H1 (cell line): ENCODE measurements around the gene DNAI2. TPM values are rescaled to one million over a fixed set of nuclear protein-coding genes. Genes with fewer than 3 reads are reported as not detected.
A peak's percentile ranks its signal among the peaks of the same experiment; 100 is the strongest.

ENCODE experiments used
- CTCF ChIA-PET: fragments of 300-600 bp; sonication (Branson Sonifier 250); formaldehyde crosslinking; loops from one replicate; lab custom pipeline; 2021; ENCODE audit not compliant: partially characterized antibody; lab: Charles Lee
- POLR2A ChIA-PET: fragments of 300-600 bp; sonication (Branson Sonifier 250); formaldehyde crosslinking; loops from one replicate; lab custom pipeline; 2021; ENCODE audit warnings: inconsistent platforms; ENCODE audit not compliant: partially characterized antibody; lab: Charles Lee
- DNase-seq, 2 experiments: peaks; one replicate each; pipeline versions ENCODE4 v3.0.0 to v3.0.0-alpha.2; 2010 to 2022; ENCODE audit warnings: low spot score in 2 of 2, low read depth in 1 of 2, mixed read lengths in 1 of 2
- FAIRE-seq: peaks from 2 replicates; lab custom pipeline; 2011; peaks lifted over from hg19 to GRCh38; lab: Jason Lieb, UNC
- H2AFZ ChIP-seq: 2 replicates; pipeline ENCODE4 v1.8.1; 2012; ENCODE audit warnings: low read length, inconsistent platforms
- H2AK5ac ChIP-seq: 2 replicates; pipeline ENCODE4 v1.6.1; 2013; ENCODE audit warnings: low read depth, low read length
- H2BK120ac ChIP-seq: replicated peaks from 2 replicates; pipeline ENCODE3; 2013; ENCODE audit warnings: low read depth, low read length, inconsistent platforms
- H2BK12ac ChIP-seq: 2 replicates; pipeline ENCODE4 v1.6.1; 2013; ENCODE audit warnings: low read depth, low read length
- H2BK15ac ChIP-seq: 2 replicates; pipeline ENCODE4 v1.6.1; 2013; ENCODE audit warnings: low read length
- H2BK20ac ChIP-seq: 2 replicates; pipeline ENCODE4 v1.6.1; 2013; ENCODE audit warnings: low read length
- H2BK5ac ChIP-seq: 2 replicates; pipeline ENCODE4 v1.6.1; 2013; ENCODE audit warnings: low read depth, low read length
- H3K14ac ChIP-seq: 2 replicates; pipeline ENCODE4 v1.6.1; 2013; ENCODE audit warnings: inconsistent platforms; ENCODE audit not compliant: insufficient read length
- H3K18ac ChIP-seq: 2 replicates; pipeline ENCODE4 v1.6.1; 2013; ENCODE audit warnings: low read length; ENCODE audit errors: extremely low read depth
- H3K23ac ChIP-seq: 2 replicates; pipeline ENCODE4 v1.6.1; 2013; ENCODE audit warnings: inconsistent platforms; ENCODE audit not compliant: insufficient read length
- H3K23me2 ChIP-seq: 2 replicates; pipeline ENCODE4 v1.6.1; 2013; ENCODE audit warnings: low read depth, low read length
- H3K27ac ChIP-seq: 2 replicates; pipeline ENCODE4 v1.6.1; 2011; ENCODE audit warnings: low read depth, low read length, inconsistent platforms
- H3K27me3 ChIP-seq, 4 experiments: replicated peaks in 1 of 4; 1 replicate in 1 of 4; 2 replicates in 3 of 4; pipeline versions ENCODE4 v1.6.1 to v1.8.1; 2011 to 2013; ENCODE audit warnings: low read length in 3 of 4, mild to moderate bottlenecking in 3 of 4, inconsistent platforms in 2 of 4, mixed read lengths in 2 of 4, moderate library complexity in 1 of 4; ENCODE audit not compliant: control insufficient read depth in 3 of 4, insufficient read depth in 3 of 4; ENCODE audit errors: extremely low read depth in 1 of 4
- H3K36me3 ChIP-seq, 4 experiments: 2 replicates each; pipeline versions ENCODE4 v1.6.1 to v1.8.1; 2011 to 2013; ENCODE audit warnings: mild to moderate bottlenecking in 4 of 4, low read length in 3 of 4, moderate library complexity in 2 of 4, control low read depth in 1 of 4, inconsistent platforms in 1 of 4; ENCODE audit not compliant: insufficient read depth in 4 of 4, control insufficient read depth in 2 of 4
- H3K4ac ChIP-seq: replicated peaks from 2 replicates; pipeline ENCODE3; 2013; ENCODE audit warnings: low read length, low read depth, mixed read lengths, inconsistent platforms; ENCODE audit not compliant: insufficient read length
- H3K4me1 ChIP-seq, 4 experiments: replicated peaks in 1 of 4; 1 replicate in 1 of 4; 2 replicates in 3 of 4; pipeline versions ENCODE4 v1.6.1 to v1.8.1; 2011 to 2013; ENCODE audit warnings: low read length in 3 of 4, inconsistent platforms in 2 of 4, mixed read lengths in 1 of 4; ENCODE audit not compliant: insufficient read depth in 4 of 4, control insufficient read depth in 3 of 4
- H3K4me2 ChIP-seq, 2 experiments: 2 replicates each; pipeline versions ENCODE4 v1.6.1 to v1.8.1; 2011 to 2013; ENCODE audit warnings: low read depth in 2 of 2, low read length in 2 of 2, control low read depth in 1 of 2, inconsistent platforms in 1 of 2, mild to moderate bottlenecking in 1 of 2; ENCODE audit not compliant: insufficient read depth in 1 of 2
- H3K4me3 ChIP-seq, 4 experiments: fragments of 200-600, 300-600 bp in 1 of 4; sonication (generic), shearing (Covaris generic), sonication (Bioruptor Twin) in 1 of 4; 2 replicates each; pipeline versions ENCODE4 v1.5.1 to v1.8.1; 2011 to 2016; ENCODE audit warnings: low read length in 4 of 4, low read depth in 3 of 4, control low read depth in 2 of 4, inconsistent platforms in 2 of 4, mild to moderate bottlenecking in 2 of 4, mixed read lengths in 1 of 4, moderate library complexity in 1 of 4; ENCODE audit not compliant: insufficient read depth in 2 of 4; ENCODE audit errors: extremely low read depth in 1 of 4
- H3K56ac ChIP-seq: replicated peaks from 2 replicates; pipeline ENCODE3; 2013; ENCODE audit warnings: low read depth, mild to moderate bottlenecking, mixed read lengths, low read length, inconsistent platforms; ENCODE audit not compliant: insufficient read length
- H3K79me1 ChIP-seq: 2 replicates; pipeline ENCODE4 v1.6.1; 2013; ENCODE audit warnings: low read depth, low read length, control low read depth
- H3K79me2 ChIP-seq, 2 experiments: 2 replicates each; pipeline versions ENCODE4 v1.6.1 to v1.8.1; 2012 to 2013; ENCODE audit warnings: low read length in 2 of 2, mild to moderate bottlenecking in 2 of 2, inconsistent platforms in 1 of 2; ENCODE audit not compliant: insufficient read depth in 2 of 2, control insufficient read depth in 1 of 2
- H3K9ac ChIP-seq, 4 experiments: replicated peaks in 1 of 4; 1 replicate in 1 of 4; 2 replicates in 3 of 4; pipeline versions ENCODE4 v1.6.1 to v1.8.1; 2011 to 2013; ENCODE audit warnings: low read depth in 3 of 4, low read length in 3 of 4, control low read depth in 2 of 4, mild to moderate bottlenecking in 2 of 4, moderate library complexity in 2 of 4, inconsistent platforms in 1 of 4; ENCODE audit errors: extremely low read depth in 1 of 4
- H3K9me3 ChIP-seq, 2 experiments: 2 replicates each; pipeline versions ENCODE4 v1.6.1 to v1.8.1; 2012 to 2013; ENCODE audit warnings: mild to moderate bottlenecking in 2 of 2, moderate library complexity in 2 of 2, control low read depth in 1 of 2, inconsistent platforms in 1 of 2, low read depth in 1 of 2, low read length in 1 of 2, mixed read lengths in 1 of 2; ENCODE audit not compliant: insufficient read depth in 2 of 2
- H4K20me1 ChIP-seq, 2 experiments: replicated peaks in 1 of 2; 2 replicates each; pipeline versions ENCODE3 to v1.8.1; 2011 to 2013; ENCODE audit warnings: inconsistent platforms in 2 of 2, low read length in 2 of 2, mild to moderate bottlenecking in 1 of 2; ENCODE audit not compliant: insufficient read depth in 2 of 2, control insufficient read depth in 1 of 2
- H4K5ac ChIP-seq: 2 replicates; pipeline ENCODE4 v1.6.1; 2013; ENCODE audit warnings: low read length, low read depth, mixed read lengths, inconsistent platforms; ENCODE audit not compliant: insufficient read length
- H4K8ac ChIP-seq: 2 replicates; pipeline ENCODE4 v1.8.0; 2013; ENCODE audit warnings: mild to moderate bottlenecking, moderate library complexity, low read length, inconsistent platforms; ENCODE audit not compliant: insufficient read depth; ENCODE audit errors: extremely low read depth
- H4K91ac ChIP-seq: replicated peaks from 2 replicates; pipeline ENCODE3; 2013; ENCODE audit warnings: low read length, mixed read lengths, inconsistent platforms; ENCODE audit not compliant: insufficient read length
- TCF12 ChIP-seq: IDR thresholded peaks from 2 replicates; pipeline ENCODE4 v1.6.1; 2011; ENCODE audit warnings: low read depth, mild to moderate bottlenecking, low read length
- WGBS, 2 experiments: shearing (Covaris generic) in 1 of 2; methylation state at CpG; one replicate each; pipeline versions ENCODE4 v1.1.6 to v1.1.7; 2013 to 2015; ENCODE audit warnings: low lambda C conversion rate in 2 of 2, mixed read lengths in 2 of 2, inconsistent platforms in 1 of 2, low coverage in 1 of 2, missing lambda C conversion rate in 1 of 2; ENCODE audit not compliant: insufficient replicate concordance in 2 of 2, insufficient coverage in 1 of 2, insufficient read length in 1 of 2; ENCODE audit errors: extremely low coverage in 1 of 2, missing lambda C conversion rate in 1 of 2; 5-methylcytosine and 5-hydroxymethylcytosine counted together
- polyA plus RNA-seq, 7 experiments: library from polyadenylated mRNA; depleted of rRNA in 3 of 7; stranded (reverse) in 5 of 7; unstranded in 2 of 7; fragments of >200 nt in 5 of 7; fragments of 200-250 nt in 2 of 7; gene quantifications; 1 replicate in 5 of 7; 2 replicates in 1 of 7; 4 replicates in 1 of 7; pipeline versions ENCODE4 v1.2.1 to v1.2.3, GENCODE V29; 2011 to 2013; ENCODE audit warnings: missing spikeins in 2 of 7, mixed read lengths in 2 of 7
- total RNA-seq: library from RNA; stranded (reverse); fragmentation: NEBNext Ultra II Directional; extraction: Animal tissue kit (Norgen Biotek cat#: 25700); gene quantifications from 2 replicates; pipeline ENCODE4 v1.2.1, GENCODE V29; 2021
- TF ChIP-seq, protein P1 (sequence below), 3 experiments: IDR thresholded peaks; 1 replicate in 2 of 3; 2 replicates in 1 of 3; pipeline versions ENCODE4 v1.5.1 to v1.6.1; 2011; ENCODE audit warnings: low read length in 3 of 3, mild to moderate bottlenecking in 3 of 3, inconsistent platforms in 2 of 3, low read depth in 1 of 3, moderate library complexity in 1 of 3; ENCODE audit not compliant: insufficient read depth in 1 of 3; ENCODE audit errors: control extremely low read depth in 1 of 3

Gene DNAI2
- total and polyA plus RNA-seq, 2 of the 8 experiments (the other 6 are each of a cell fraction or from before 2014, with no cell fraction given) = 0.08 to 0.15 TPM

- no peak overlapping the region for H4K8ac ChIP-seq
- H4K5ac ChIP-seq = no peak overlapping the region
- no peak overlapping the region for H3K27ac ChIP-seq
- H3K9me3 ChIP-seq = no peaks in the 10 kb centered on the region
- TF ChIP-seq, protein P1, sequence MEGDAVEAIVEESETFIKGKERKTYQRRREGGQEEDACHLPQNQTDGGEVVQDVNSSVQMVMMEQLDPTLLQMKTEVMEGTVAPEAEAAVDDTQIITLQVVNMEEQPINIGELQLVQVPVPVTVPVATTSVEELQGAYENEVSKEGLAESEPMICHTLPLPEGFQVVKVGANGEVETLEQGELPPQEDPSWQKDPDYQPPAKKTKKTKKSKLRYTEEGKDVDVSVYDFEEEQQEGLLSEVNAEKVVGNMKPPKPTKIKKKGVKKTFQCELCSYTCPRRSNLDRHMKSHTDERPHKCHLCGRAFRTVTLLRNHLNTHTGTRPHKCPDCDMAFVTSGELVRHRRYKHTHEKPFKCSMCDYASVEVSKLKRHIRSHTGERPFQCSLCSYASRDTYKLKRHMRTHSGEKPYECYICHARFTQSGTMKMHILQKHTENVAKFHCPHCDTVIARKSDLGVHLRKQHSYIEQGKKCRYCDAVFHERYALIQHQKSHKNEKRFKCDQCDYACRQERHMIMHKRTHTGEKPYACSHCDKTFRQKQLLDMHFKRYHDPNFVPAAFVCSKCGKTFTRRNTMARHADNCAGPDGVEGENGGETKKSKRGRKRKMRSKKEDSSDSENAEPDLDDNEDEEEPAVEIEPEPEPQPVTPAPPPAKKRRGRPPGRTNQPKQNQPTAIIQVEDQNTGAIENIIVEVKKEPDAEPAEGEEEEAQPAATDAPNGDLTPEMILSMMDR (IDR thresholded peaks at IDR 0.05; ENCODE audit: control extremely low read depth in 1 of 3, insufficient read depth in 1 of 3, low read depth in 1 of 3, low read length in 3 of 3) = peak in 1 of 3 experiments; percentile 29; a peak in 1 of 4 replicates
- no peak for TF ChIP-seq TCF12
- H3K9ac ChIP-seq = no peak overlapping the region
- H3K79me1 ChIP-seq = no peaks in the 10 kb centered on the region
- no peak overlapping the region for H2BK5ac ChIP-seq
- ChIA-PET POLR2A (no interaction called here), CTCF (interaction anchor here (1.0 kb wide), 1 partner anchor 10 kb away, joined by 3 read pairs; no protein-coding TSS in a partner anchor)
- no peak overlapping the region for H3K23ac ChIP-seq
- H2AFZ ChIP-seq = no peak overlapping the region
- H3K4me2 ChIP-seq = no peak overlapping the region
- H3K27me3 ChIP-seq = no peaks in the 10 kb centered on the region
- H3K4me3 ChIP-seq = no peak overlapping the region
- no peak overlapping the region for H3K14ac ChIP-seq
- no peak overlapping the region for H4K91ac ChIP-seq
- H2AK5ac ChIP-seq = no peak overlapping the region
- no peaks in the 10 kb centered on the region for H3K23me2 ChIP-seq
- no peaks in the 10 kb centered on the region for H4K20me1 ChIP-seq
- no peak overlapping the region for H2BK20ac ChIP-seq
- H3K4ac ChIP-seq = no peak overlapping the region
- no peak for FAIRE-seq
- peaks cover 0 to under 1% (median 0%) of the 10 kb centered on the region in 4 experiments; a peak in 1 of 7 replicates for H3K4me1 ChIP-seq
- no peak overlapping the region for H3K56ac ChIP-seq
- no peak overlapping the region for H2BK120ac ChIP-seq
- no peaks in the 10 kb centered on the region for H3K79me2 ChIP-seq
- DNase-seq = no peak
- no peaks in the 10 kb centered on the region for H3K36me3 ChIP-seq
- no peak overlapping the region for H3K18ac ChIP-seq
- WGBS, 2 experiments = 91% methylated on average over 11 of the region's 11 CpGs; no CpG with 5 or more reads in 1 of the 2 experiments
- no peak overlapping the region for H2BK12ac ChIP-seq
- no peak overlapping the region for H2BK15ac ChIP-seq
Observed at GRCh38 chr17:74290340-74290739, 16.3 kb downstream of the DNAI2 start.
